Effector memory CD8-positive, alpha-beta T cell (primary cell): ENCODE data around the gene TDRD5.

Experiments
- ATAC-seq: fragments of 150-1000 bp; cut with Tn5 transposase; replicated peaks from 2 replicates; pipeline ENCODE4 v1.10.0; 2021; ENCODE audit warnings: mild to moderate bottlenecking, moderate library complexity
- DNase-seq, 3 experiments: peaks; one replicate each; pipeline ENCODE4 v3.0.0; 2021
- H3K27ac Mint-ChIP-seq, 2 donors: one replicate each; pipeline ENCODE4 v1.8.0; 2022; ENCODE audit warnings: mild to moderate bottlenecking in 2 of 2, mixed read lengths in 2 of 2, moderate library complexity in 2 of 2
- H3K27me3 Mint-ChIP-seq, 2 donors: one replicate each; pipeline ENCODE4 v1.8.0; 2022; ENCODE audit warnings: mixed read lengths in 2 of 2
- H3K36me3 Mint-ChIP-seq: one replicate; pipeline ENCODE4 v1.8.0; 2022; ENCODE audit warnings: mild to moderate bottlenecking, moderate library complexity, mixed read lengths; ENCODE audit not compliant: insufficient read depth
- H3K4me1 Mint-ChIP-seq, 2 donors: one replicate each; pipeline ENCODE4 v1.8.0; 2022; ENCODE audit warnings: low read depth in 2 of 2, mixed read lengths in 2 of 2
- H3K4me3 Mint-ChIP-seq, 2 donors: one replicate each; pipeline ENCODE4 v1.8.0; 2022; ENCODE audit warnings: mild to moderate bottlenecking in 2 of 2, mixed read lengths in 2 of 2, moderate library complexity in 2 of 2
- H3K9me3 Mint-ChIP-seq, 2 donors: one replicate each; pipeline ENCODE4 v1.8.0; 2022; ENCODE audit warnings: mixed read lengths in 2 of 2
- total RNA-seq, 9 experiments: gene quantifications; one replicate each; lab custom pipeline; 2026; lab: John Stamatoyannopoulos, UW

The TDRD5 gene
- 0 to 0.12 (median 0) reads per million in 9 experiments for total RNA-seq

GRCh38 chr1:179591592-179592580 is at the start of gene TDRD5:
TSS of gene TDRD5 (plus strand) at chr1:179591832. CDS start at chr1:179592616, 784 bp downstream.
- H3K36me3 Mint-ChIP-seq: no peaks in the 10 kb centered on the region
- H3K4me3 Mint-ChIP-seq: no peak within 1 kb of the TSS
- H3K4me1 Mint-ChIP-seq: no peaks in the 10 kb centered on the region
- no peaks in the 10 kb centered on the region for H3K9me3 Mint-ChIP-seq
- DNase-seq (no peak), ATAC-seq (no peak)
- H3K27me3 Mint-ChIP-seq: peaks cover 4 to 20% of the 10 kb centered on the region in 2 donors
- H3K27ac Mint-ChIP-seq: no peak within 1 kb of the TSS

- Mint-ChIP-seq H3K4me3 (no peak overlapping the region), H3K36me3 (peaks cover 3% of the 10 kb centered on the region), H3K27ac (no peak overlapping the region), H3K27me3 (no peaks in the 10 kb centered on the region), H3K9me3 (no peaks in the 10 kb centered on the region), H3K4me1 (no peaks in the 10 kb centered on the region)
- ATAC-seq (no peak), DNase-seq (no peak)
Observed at GRCh38 chr1:179545321-179545720, 46.3 kb upstream of the TDRD5 start.

- H3K4me1 Mint-ChIP-seq: no peaks in the 10 kb centered on the region
- ATAC-seq (no peak), DNase-seq (no peak)
- no peak overlapping the region for H3K4me3 Mint-ChIP-seq
- H3K36me3 Mint-ChIP-seq: peaks cover 3% of the 10 kb centered on the region
- H3K27me3 Mint-ChIP-seq: no peaks in the 10 kb centered on the region
- H3K27ac Mint-ChIP-seq: no peak overlapping the region
- no peaks in the 10 kb centered on the region for H3K9me3 Mint-ChIP-seq
Observed at GRCh38 chr1:179547021-179547535, 44.6 kb upstream of the TDRD5 start.

GRCh38 chr1:179548666-179549367 is 42.8 kb upstream of the TDRD5 start:
- Mint-ChIP-seq H3K27me3 (no peaks in the 10 kb centered on the region), H3K36me3 (peaks cover 3% of the 10 kb centered on the region), H3K27ac (no peak overlapping the region), H3K9me3 (no peaks in the 10 kb centered on the region), H3K4me1 (no peaks in the 10 kb centered on the region), H3K4me3 (no peak overlapping the region)
- no peak for ATAC-seq
- no peak for DNase-seq

GRCh38 chr1:179549368-179549700 is 42.3 kb upstream of the TDRD5 start:
- DNase-seq: no peak
- Mint-ChIP-seq H3K27ac (no peak overlapping the region), H3K9me3 (no peaks in the 10 kb centered on the region), H3K4me3 (no peak overlapping the region), H3K27me3 (no peaks in the 10 kb centered on the region), H3K4me1 (no peaks in the 10 kb centered on the region), H3K36me3 (peaks cover 3% of the 10 kb centered on the region)
- no peak for ATAC-seq

- no peaks in the 10 kb centered on the region for H3K27me3 Mint-ChIP-seq
- H3K9me3 Mint-ChIP-seq: no peaks in the 10 kb centered on the region
- no peak overlapping the region for H3K27ac Mint-ChIP-seq
- DNase-seq (no peak), ATAC-seq (no peak)
- peaks cover 3% of the 10 kb centered on the region for H3K36me3 Mint-ChIP-seq
- no peaks in the 10 kb centered on the region for H3K4me1 Mint-ChIP-seq
- H3K4me3 Mint-ChIP-seq: no peak overlapping the region
Observed at GRCh38 chr1:179550746-179551682, 40.6 kb upstream of the TDRD5 start.

GRCh38 chr1:179554427-179554826 is 37.2 kb upstream of the TDRD5 start:
- DNase-seq (no peak), ATAC-seq (no peak)

GRCh38 chr1:179558078-179558477 is 33.6 kb upstream of the TDRD5 start:
- Mint-ChIP-seq H3K27ac (no peak overlapping the region), H3K27me3 (peaks cover 0 to 5% of the 10 kb centered on the region in 2 donors), H3K4me1 (no peaks in the 10 kb centered on the region), H3K36me3 (no peaks in the 10 kb centered on the region), H3K4me3 (no peak overlapping the region), H3K9me3 (no peaks in the 10 kb centered on the region)
- ATAC-seq: no peak
- no peak for DNase-seq

More at GRCh38 chr1:179554427-179554826, 37.2 kb upstream of the TDRD5 start:
- H3K27ac Mint-ChIP-seq: no peak overlapping the region
- no peaks in the 10 kb centered on the region for H3K27me3 Mint-ChIP-seq
- H3K4me1 Mint-ChIP-seq: no peaks in the 10 kb centered on the region
- no peak overlapping the region for H3K4me3 Mint-ChIP-seq
- H3K9me3 Mint-ChIP-seq: no peaks in the 10 kb centered on the region
- peaks cover 3% of the 10 kb centered on the region for H3K36me3 Mint-ChIP-seq

- ATAC-seq: no peak
- no peak within 1 kb of the TSS for H3K27ac Mint-ChIP-seq
- no peaks in the 10 kb centered on the region for H3K36me3 Mint-ChIP-seq
- peaks cover 40 to 77% of the 10 kb centered on the region in 2 donors for H3K27me3 Mint-ChIP-seq
- peaks cover 4 to 5% of the 10 kb centered on the region in 2 donors for H3K4me1 Mint-ChIP-seq
- DNase-seq: no peak
- H3K4me3 Mint-ChIP-seq: no peak within 1 kb of the TSS
- peaks cover 0 to 6% of the 10 kb centered on the region in 2 donors for H3K9me3 Mint-ChIP-seq
Observed at GRCh38 chr1:179575497-179576314, 15.9 kb upstream of the TDRD5 start, which contains the start of gene NPHS2. TSS of gene NPHS2 (minus strand) at chr1:179575948. CDS start at chr1:179575864, 84 bp downstream.

GRCh38 chr1:179576509-179576908 is 15.1 kb upstream of the TDRD5 start:
- Mint-ChIP-seq H3K27me3 (peaks cover 40 to 77% of the 10 kb centered on the region in 2 donors), H3K4me1 (peaks cover 4 to 5% of the 10 kb centered on the region in 2 donors), H3K36me3 (no peaks in the 10 kb centered on the region), H3K27ac (no peak overlapping the region), H3K4me3 (no peak overlapping the region), H3K9me3 (peaks cover 0 to 6% of the 10 kb centered on the region in 2 donors)
- ATAC-seq: no peak
- DNase-seq: no peak

GRCh38 chr1:179583771-179584320 is 7.8 kb upstream of the TDRD5 start:
- H3K27me3 Mint-ChIP-seq: peaks cover 27 to 58% of the 10 kb centered on the region in 2 donors

More at GRCh38 chr1:179583771-179584320, 7.8 kb upstream of the TDRD5 start:
- Mint-ChIP-seq H3K9me3 (peaks cover 0 to 10% of the 10 kb centered on the region in 2 donors), H3K4me3 (no peak overlapping the region), H3K4me1 (no peaks in the 10 kb centered on the region), H3K27ac (no peak overlapping the region), H3K36me3 (no peaks in the 10 kb centered on the region)
- no peak for ATAC-seq
- no peak for DNase-seq
